Skeletal muscle tissue (tissue), 4 donors: ENCODE results near the gene GALE. TPM values are rescaled to one million over a fixed set of nuclear protein-coding genes. Genes with fewer than 3 reads are reported as not detected.
"Not testable (repeated sequence)": the region's sequence is repeated elsewhere in the genome, so short reads cannot be mapped to it uniquely, and the experiment has no call there.

Source experiments
- H3K27ac ChIP-seq: one replicate; pipeline ENCODE4 v1.7.0; 2013; ENCODE audit warnings: mild to moderate bottlenecking, low read depth, low read length, inconsistent platforms
- H3K27me3 ChIP-seq, 3 donors: one replicate each; pipeline ENCODE4 v1.7.0; 2013; ENCODE audit warnings: low read length in 3 of 3; ENCODE audit not compliant: control insufficient read depth in 3 of 3, insufficient read depth in 3 of 3
- H3K36me3 ChIP-seq, 3 donors: one replicate each; pipeline ENCODE4 v1.7.0; 2013; ENCODE audit warnings: low read length in 3 of 3; ENCODE audit not compliant: control insufficient read depth in 3 of 3, insufficient read depth in 3 of 3
- H3K4me1 ChIP-seq, 3 donors: one replicate each; pipeline ENCODE4 v1.7.0; 2013; ENCODE audit warnings: low read length in 3 of 3, mild to moderate bottlenecking in 3 of 3; ENCODE audit not compliant: control insufficient read depth in 3 of 3, insufficient read depth in 3 of 3
- H3K4me3 ChIP-seq, 3 donors: one replicate each; pipeline ENCODE4 v1.7.0; 2013; ENCODE audit warnings: low read length in 3 of 3
- H3K9ac ChIP-seq, 3 donors: one replicate each; pipeline ENCODE4 v1.7.0; 2013; ENCODE audit warnings: low read length in 3 of 3, mild to moderate bottlenecking in 3 of 3, moderate library complexity in 2 of 3, low read depth in 1 of 3
- H3K9me3 ChIP-seq, 3 donors: one replicate each; pipeline ENCODE4 v1.7.0; 2013; ENCODE audit warnings: low read length in 3 of 3; ENCODE audit not compliant: control insufficient read depth in 3 of 3
- total RNA-seq: library from RNA; depleted of rRNA; stranded (reverse); fragments of >200 nt; gene quantifications from one replicate; pipeline ENCODE4 v1.2.3, GENCODE V29; 2014
- donor health status: Osteomylitis.

GALE gene
- total RNA-seq, 1 donor from 2014 or later: 17.2 TPM

DNA sequence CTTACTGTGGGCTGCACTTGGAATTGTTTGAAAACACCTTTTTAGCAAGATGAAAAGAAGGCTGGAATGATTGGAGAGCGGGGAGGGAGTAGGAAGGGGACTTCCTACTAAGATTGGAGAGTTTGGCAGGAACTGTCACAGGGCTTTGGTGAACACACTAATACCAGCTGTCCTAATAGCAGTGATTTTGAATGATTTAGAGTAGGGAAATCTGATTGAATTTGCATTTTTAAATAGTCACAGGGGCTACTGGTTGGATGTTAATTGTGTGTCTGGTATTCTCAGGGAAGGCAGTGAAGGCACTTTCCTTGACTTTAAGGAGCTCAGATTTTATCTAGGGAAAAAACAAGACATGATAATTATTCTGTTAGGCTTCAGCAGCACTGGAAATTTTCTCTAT is 27.2 kb upstream of the GALE start:
- peaks cover 9 to 12% (median 11%) of the 10 kb centered on the region in 3 donors for H3K4me1 ChIP-seq
- H3K9me3 ChIP-seq: no peaks in the 10 kb centered on the region
- peaks cover 0 to 4% (median 0%) of the 10 kb centered on the region in 3 donors for H3K36me3 ChIP-seq
- H3K9ac ChIP-seq: no peak overlapping the region
- no peak overlapping the region for H3K27ac ChIP-seq
- H3K4me3 ChIP-seq: no peak overlapping the region
- no peaks in the 10 kb centered on the region for H3K27me3 ChIP-seq

DNA sequence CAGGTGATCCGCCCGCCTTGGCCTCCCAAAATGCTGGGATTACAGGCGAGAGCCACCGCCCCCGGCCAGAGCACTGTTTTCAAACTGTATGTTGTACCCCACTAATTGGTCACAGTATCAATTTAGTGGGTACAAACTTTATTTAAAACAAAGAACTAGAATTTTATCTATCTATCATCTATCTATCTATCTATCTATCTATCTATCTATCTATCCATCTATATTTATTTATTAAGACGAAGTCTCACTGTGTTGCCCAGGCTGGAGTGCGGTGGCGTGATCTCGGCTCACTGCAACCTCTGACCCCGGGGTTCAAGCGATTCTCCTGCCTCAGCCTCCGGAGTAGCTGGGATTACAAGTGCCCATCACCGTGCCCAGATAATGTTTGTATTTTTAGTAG is 26.0 kb upstream of the GALE start:
- H3K27ac ChIP-seq, H3K27me3 ChIP-seq, H3K4me3 ChIP-seq, H3K36me3 ChIP-seq, H3K9me3 ChIP-seq, H3K9ac ChIP-seq: not testable (repeated sequence)
- H3K4me1 ChIP-seq: peaks cover 9 to 17% (median 11%) of the 10 kb centered on the region in 3 donors

DNA sequence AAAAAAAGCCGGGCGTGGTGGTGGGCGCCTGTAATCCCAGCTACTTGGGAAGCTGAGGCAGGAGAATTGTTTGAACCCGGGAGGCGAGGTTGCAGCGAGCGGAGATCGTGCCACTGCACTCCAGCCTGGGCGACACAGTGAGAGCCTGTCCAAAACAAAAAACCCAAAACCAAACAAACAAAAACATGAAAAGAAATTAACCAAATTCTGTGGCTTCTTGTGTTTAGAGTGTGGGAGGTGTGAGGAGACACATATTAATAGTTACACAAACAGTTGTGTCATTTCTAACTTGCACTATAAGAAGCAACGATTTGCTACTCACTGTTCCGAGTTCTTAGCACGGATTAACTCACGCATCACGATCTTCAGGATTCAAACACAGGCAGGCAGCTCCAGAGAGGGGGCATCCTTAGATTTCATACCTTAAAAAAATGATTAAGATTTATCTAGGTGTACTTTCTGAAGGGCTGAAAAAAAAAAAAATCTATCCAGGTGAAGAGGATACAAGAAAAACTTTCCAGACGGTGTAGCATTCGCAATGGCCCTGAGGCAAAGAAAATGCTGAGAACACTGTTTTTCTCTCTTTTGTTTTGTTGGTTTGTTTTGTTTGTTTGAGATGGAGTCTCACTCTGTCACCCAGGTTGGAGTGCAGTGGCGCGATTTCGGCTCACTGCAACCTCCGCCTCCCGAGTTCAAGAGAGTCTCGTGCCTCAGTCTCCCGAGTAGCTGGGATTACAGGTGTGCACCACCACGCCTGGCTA is 25.4 kb upstream of the GALE start:
- Histone ChIP-seq H3K9ac (peak overlapping the region; percentile 68 to 100 (median 100)), H3K27me3 (no peaks in the 10 kb centered on the region), H3K36me3 (peaks cover 0 to 4% (median 0%) of the 10 kb centered on the region in 3 donors), H3K4me1 (peaks cover 9 to 17% (median 11%) of the 10 kb centered on the region in 3 donors), H3K27ac (peak overlapping the region; percentile 98), H3K4me3 (peak overlapping the region; percentile 67 to 96 (median 90)), H3K9me3 (no peaks in the 10 kb centered on the region)

DNA sequence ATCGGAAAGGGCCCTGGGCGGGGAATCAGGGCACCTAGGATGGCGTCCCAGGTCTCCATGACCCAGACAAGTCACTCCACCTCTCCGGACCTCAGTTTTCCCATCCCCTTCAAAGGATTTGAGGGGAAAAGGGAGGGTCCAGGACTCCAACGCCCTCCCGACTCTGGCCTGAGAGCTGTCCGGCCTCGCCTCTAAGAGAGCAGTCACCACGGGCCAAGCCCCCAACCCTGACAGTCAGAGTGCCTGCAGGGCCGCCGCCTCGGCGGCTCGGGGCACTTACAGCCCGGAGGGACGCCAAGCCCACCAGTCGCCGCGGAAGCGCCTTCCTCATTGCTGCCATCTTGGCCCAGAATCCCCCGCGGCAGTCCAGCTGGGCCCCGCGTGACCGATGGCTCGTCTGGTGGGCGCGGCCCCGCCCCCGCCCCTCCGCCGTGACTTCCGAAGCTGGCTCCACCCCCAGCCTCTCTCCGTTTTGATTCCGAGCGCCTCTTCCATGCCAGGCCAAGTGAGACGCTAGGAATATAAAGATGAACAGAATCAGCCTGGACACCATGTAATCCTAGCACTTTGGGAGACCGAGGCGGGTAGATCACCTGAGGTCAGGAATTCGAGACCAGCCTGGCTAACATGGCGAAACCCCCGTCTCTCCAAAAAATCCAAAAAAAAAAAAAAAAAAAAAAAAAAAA is 24.7 kb upstream of the GALE start, which contains the start of gene HMGCL:
Gene HMGCL (minus strand): TSS at position 354 of the 686 bp plus-strand sequence. CDS start 14 bp downstream, at position 340.
- Histone ChIP-seq H3K4me1 (peaks cover 9 to 17% (median 11%) of the 10 kb centered on the region in 3 donors), H3K36me3 (peaks cover 1 to 4% (median 2%) of the 10 kb centered on the region in 3 donors), H3K9me3 (no peaks in the 10 kb centered on the region), H3K27me3 (no peaks in the 10 kb centered on the region), H3K9ac (peak within 1 kb of the TSS; percentile 97 to 100 (median 100)), H3K4me3 (peak within 1 kb of the TSS; percentile 81 to 96 (median 90)), H3K27ac (peak within 1 kb of the TSS; percentile 98)

DNA sequence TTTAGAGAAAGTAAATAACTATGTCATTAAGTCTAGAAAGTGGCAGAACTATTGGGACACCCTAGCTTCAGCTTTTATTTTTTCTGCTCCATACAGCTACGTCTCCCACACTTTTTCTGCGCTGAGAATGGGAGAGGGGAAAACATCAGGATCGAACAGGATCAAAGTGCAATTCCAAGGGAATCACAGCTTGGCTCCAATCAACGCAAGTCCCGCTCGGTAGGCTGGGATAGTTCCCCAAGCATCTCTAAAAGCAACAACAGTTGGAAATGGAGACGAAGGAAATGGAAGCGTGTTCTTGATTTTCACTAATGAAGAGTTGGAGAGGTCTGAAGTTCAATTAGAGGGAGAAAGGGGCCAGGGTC is 24.1 kb upstream of the GALE start:
- Histone ChIP-seq H3K27ac (peak overlapping the region; percentile 98), H3K9ac (peak overlapping the region; percentile 97 to 100 (median 100)), H3K27me3 (no peaks in the 10 kb centered on the region), H3K9me3 (no peaks in the 10 kb centered on the region), H3K4me1 (peaks cover 9 to 17% (median 11%) of the 10 kb centered on the region in 3 donors), H3K4me3 (peak overlapping the region; percentile 81 to 96 (median 90)), H3K36me3 (peaks cover 3 to 6% (median 6%) of the 10 kb centered on the region in 3 donors)

DNA sequence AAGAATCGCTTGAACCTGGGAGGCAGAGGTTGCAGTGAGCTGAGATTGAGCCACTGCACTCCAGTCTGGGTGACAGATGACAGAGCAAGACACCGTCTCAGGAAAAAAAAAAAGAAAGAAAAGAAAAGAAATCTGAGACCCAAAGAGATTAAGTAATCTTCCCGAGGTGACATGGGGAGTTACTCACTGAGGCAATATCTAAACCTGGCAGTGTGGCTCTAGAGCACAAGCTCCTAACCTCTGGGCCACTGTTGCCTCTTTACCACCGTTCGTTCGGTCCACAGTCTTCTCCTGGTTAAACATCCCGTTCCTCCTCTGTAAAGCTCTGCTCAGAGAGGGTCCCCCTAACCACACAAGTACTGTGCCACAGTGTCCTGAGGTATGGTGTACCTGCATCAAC is 23.2 kb upstream of the GALE start:
- Histone ChIP-seq H3K9me3 (no peaks in the 10 kb centered on the region), H3K4me1 (peaks cover 9 to 17% (median 11%) of the 10 kb centered on the region in 3 donors), H3K27me3 (no peaks in the 10 kb centered on the region), H3K27ac (no peak overlapping the region), H3K4me3 (peak overlapping the region in 2 of 3 donors; percentile 31 to 81), H3K9ac (no peak overlapping the region), H3K36me3 (peaks cover 6 to 14% (median 7%) of the 10 kb centered on the region in 3 donors)

DNA sequence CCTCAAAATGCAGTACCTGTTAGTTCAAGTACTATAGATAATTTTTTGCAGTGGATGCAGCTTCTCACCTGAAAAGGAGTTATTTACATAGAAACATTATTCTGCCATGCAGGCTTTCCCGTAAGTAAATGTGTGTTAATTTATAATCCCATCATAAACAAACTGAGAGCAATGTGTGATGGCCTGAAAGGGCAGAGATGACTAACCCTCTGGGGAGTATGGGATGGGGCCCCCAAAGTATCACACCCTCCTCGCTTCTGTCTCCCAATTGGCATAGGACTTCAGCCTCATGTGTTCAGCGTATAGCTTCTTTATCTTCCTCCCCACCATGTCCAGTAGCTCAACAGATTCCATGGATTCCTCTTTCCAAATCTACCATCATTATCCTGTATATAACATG is 17.1 kb upstream of the GALE start:
- Histone ChIP-seq H3K27me3 (no peaks in the 10 kb centered on the region), H3K4me3 (no peak overlapping the region), H3K4me1 (peaks cover 14 to 17% (median 16%) of the 10 kb centered on the region in 3 donors), H3K27ac (no peak overlapping the region), H3K9ac (no peak overlapping the region), H3K36me3 (peaks cover 19 to 57% (median 44%) of the 10 kb centered on the region in 3 donors), H3K9me3 (no peaks in the 10 kb centered on the region)

DNA sequence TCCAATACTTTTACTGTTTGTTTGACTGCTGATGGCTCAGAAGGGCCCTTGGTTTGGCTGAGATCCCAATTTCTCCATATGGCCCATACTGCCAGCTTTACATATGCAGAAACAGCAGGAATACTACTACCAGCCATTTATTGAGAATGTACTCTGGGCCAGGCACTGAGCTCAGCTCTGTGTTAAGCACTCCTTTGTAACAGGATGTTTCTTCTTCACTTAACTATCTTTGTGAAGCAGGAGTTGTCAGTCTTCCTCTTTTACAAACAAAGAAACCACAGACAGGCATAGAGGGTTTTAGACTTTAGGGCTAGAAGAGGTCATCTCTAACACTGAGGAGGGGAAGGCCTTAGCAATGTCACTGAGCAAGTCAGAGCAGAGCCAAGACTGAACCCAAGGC is 16.4 kb upstream of the GALE start:
- H3K9ac ChIP-seq: peak overlapping the region in 1 of 3 donors; percentile 35
- peaks cover 12 to 17% (median 14%) of the 10 kb centered on the region in 3 donors for H3K4me1 ChIP-seq
- H3K9me3 ChIP-seq: no peaks in the 10 kb centered on the region
- H3K4me3 ChIP-seq: no peak overlapping the region
- peaks cover 24 to 63% (median 51%) of the 10 kb centered on the region in 3 donors for H3K36me3 ChIP-seq
- H3K27ac ChIP-seq: no peak overlapping the region
- no peaks in the 10 kb centered on the region for H3K27me3 ChIP-seq

DNA sequence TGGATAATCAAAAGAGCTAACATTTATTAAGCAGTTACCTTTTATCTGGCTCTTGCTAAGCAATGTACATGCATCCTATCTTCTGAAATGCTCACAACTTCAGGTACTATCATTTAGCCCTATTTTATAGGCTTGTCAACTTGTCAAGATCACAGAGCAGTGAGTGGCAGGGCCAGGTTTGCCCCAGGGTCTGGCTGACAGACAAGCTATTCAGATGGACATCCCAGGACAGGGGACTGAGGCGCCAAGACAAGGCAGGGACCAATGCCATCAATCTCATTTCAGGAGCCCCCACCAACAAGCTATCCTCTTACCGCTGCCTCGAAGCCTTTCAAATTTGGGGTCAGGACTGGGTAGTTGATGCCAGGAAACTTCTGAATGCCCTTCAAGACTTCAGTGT is 15.8 kb upstream of the GALE start:
- Histone ChIP-seq H3K36me3 (peaks cover 27 to 66% (median 56%) of the 10 kb centered on the region in 3 donors), H3K9ac (peak overlapping the region in 1 of 3 donors; percentile 1), H3K27ac (peak overlapping the region; percentile 14), H3K9me3 (no peaks in the 10 kb centered on the region), H3K4me3 (no peak overlapping the region), H3K27me3 (no peaks in the 10 kb centered on the region), H3K4me1 (peaks cover 12 to 17% (median 14%) of the 10 kb centered on the region in 3 donors)

DNA sequence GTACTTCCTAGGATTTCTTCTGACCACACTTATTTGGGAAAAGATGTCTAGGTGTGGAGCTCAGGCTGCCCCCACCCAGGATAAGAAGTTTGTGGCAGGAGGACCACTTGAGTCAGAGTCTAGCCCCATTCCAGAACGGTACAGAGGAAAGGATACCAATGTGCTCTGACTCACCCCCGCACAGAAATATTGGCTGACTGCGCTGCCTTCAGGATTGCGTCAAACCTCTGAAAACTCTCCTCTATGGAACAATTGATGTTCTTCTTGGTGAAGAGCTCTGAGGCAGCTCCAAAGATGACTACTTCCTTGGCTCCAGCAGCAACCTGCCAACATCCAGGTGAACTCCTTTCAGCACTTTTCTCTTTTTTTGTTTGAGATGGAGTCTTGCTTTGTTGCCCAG is 13.5 kb upstream of the GALE start:
- Histone ChIP-seq H3K4me3 (no peak overlapping the region), H3K4me1 (peaks cover 27 to 32% (median 28%) of the 10 kb centered on the region in 3 donors), H3K27me3 (no peaks in the 10 kb centered on the region), H3K9ac (no peak overlapping the region), H3K27ac (no peak overlapping the region), H3K36me3 (peaks cover 26 to 61% (median 56%) of the 10 kb centered on the region in 3 donors), H3K9me3 (no peaks in the 10 kb centered on the region)
